ENCODE measurements around the gene SLC15A4. TPM values are rescaled to one million over a fixed set of nuclear protein-coding genes. Genes with fewer than 3 reads are reported as not detected.
A peak's percentile ranks its signal among the peaks of the same experiment; 100 is the strongest.

The SLC15A4 gene
- total RNA-seq, 1 experiment from 2014 or later: 21.6 TPM

DNA sequence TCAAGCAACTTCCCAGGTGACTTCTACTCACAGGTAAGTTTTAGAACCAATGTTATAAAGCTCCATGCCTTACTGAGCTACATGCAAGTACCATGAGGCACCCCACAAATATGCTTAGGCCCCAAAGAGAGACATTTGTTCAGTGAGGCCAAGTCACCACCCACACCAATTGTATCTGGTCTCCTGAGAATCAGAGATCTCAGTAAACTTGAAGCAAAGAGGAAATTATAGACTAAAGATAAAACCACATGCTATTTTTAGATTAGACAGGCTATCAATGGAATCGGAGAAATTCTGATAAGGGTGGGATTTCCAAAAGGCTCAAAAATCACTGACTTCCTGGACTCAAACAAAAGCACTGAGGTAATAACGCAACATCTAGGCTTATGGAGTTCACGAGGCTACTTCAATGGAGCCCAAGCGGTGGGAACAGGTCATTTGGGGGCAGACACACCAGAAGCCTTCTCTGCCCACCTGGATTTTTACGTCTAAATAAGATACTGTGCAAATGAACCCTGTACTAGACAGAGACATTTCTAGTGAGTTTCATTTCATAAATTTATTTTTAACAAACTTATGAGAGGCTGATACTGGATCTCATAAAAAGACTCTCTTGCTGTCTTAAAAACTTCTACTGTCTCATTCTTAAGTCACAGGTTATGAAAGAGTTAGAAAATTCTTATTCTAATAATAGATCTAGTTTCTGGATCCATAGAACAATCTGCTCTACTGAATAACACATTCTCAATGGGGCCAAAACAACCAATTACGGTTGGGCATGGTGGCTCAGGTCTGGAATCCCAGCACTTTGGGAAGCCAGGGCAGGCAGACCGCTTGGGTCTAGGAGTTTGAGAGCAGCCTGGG is 7.7 kb downstream of the SLC15A4 start:
- Histone ChIP-seq H3K27me3 (ENCODE audit: insufficient read depth, low read length) (no peaks in the 10 kb centered on the region), H3K4ac (ENCODE audit: low read depth, low read length) (no peak overlapping the region), H3K79me2 (ENCODE audit: insufficient read depth, low read length) (peaks cover 58% of the 10 kb centered on the region), H3K4me1 (ENCODE audit: insufficient read depth, low read length) (peaks cover 7% of the 10 kb centered on the region; the same call in 1 of the 2 replicates), H3K23me2 (ENCODE audit: insufficient read length, low read depth, low read length, poor library complexity, severe bottlenecking) (no peaks in the 10 kb centered on the region), H3T11ph (ENCODE audit: low read length) (no peak overlapping the region), H3K27ac (ENCODE audit: insufficient read length, low read depth, low read length) (no peak overlapping the region), H3K9me3 (ENCODE audit: control insufficient read depth, low read depth, low read length) (no peaks in the 10 kb centered on the region), H3K23ac (ENCODE audit: insufficient read length, low read depth, low read length) (no peak overlapping the region), H2BK12ac (ENCODE audit: insufficient read length, low read depth, low read length) (no peak overlapping the region), H2AFZ (ENCODE audit: low read length) (no peak overlapping the region), H3K79me1 (ENCODE audit: insufficient read depth, low read depth, low read length, poor library complexity, severe bottlenecking) (peaks cover 17% of the 10 kb centered on the region), H3K9ac (ENCODE audit: extremely low read depth, insufficient read length, low read length) (no peak overlapping the region), H4K8ac (replicated peaks; ENCODE audit: insufficient read length, low read depth, low read length) (no peak overlapping the region), H4K20me1 (ENCODE audit: control insufficient read depth, insufficient read depth, insufficient read length) (no peaks in the 10 kb centered on the region), H2BK5ac (ENCODE audit: insufficient read length, low read length) (no peak overlapping the region), H2BK120ac (ENCODE audit: low read depth, low read length, poor library complexity, severe bottlenecking) (no peak overlapping the region), H4K91ac (ENCODE audit: insufficient read length, low read depth, low read length) (no peak overlapping the region), H2BK15ac (ENCODE audit: low read depth, low read length) (no peak overlapping the region), H2BK20ac (ENCODE audit: low read depth, low read length, poor library complexity, severe bottlenecking) (no peak overlapping the region), H3K18ac (ENCODE audit: insufficient read length, low read depth, low read length) (no peak overlapping the region), H3K56ac (ENCODE audit: insufficient read length, low read depth, low read length) (no peak overlapping the region), H4K5ac (ENCODE audit: insufficient read length, low read depth, low read length) (no peak overlapping the region), H2AK5ac (ENCODE audit: insufficient read length, low read length) (no peak overlapping the region), H3K4me2 (ENCODE audit: insufficient read depth, insufficient read length, low read length) (no peak overlapping the region), H3K14ac (ENCODE audit: insufficient read depth, low read length) (no peak overlapping the region)
- H3K4me1 Mint-ChIP-seq: peaks cover 43 to 46% of the 10 kb centered on the region in 2 experiments
- TF ChIP-seq, protein P1, sequence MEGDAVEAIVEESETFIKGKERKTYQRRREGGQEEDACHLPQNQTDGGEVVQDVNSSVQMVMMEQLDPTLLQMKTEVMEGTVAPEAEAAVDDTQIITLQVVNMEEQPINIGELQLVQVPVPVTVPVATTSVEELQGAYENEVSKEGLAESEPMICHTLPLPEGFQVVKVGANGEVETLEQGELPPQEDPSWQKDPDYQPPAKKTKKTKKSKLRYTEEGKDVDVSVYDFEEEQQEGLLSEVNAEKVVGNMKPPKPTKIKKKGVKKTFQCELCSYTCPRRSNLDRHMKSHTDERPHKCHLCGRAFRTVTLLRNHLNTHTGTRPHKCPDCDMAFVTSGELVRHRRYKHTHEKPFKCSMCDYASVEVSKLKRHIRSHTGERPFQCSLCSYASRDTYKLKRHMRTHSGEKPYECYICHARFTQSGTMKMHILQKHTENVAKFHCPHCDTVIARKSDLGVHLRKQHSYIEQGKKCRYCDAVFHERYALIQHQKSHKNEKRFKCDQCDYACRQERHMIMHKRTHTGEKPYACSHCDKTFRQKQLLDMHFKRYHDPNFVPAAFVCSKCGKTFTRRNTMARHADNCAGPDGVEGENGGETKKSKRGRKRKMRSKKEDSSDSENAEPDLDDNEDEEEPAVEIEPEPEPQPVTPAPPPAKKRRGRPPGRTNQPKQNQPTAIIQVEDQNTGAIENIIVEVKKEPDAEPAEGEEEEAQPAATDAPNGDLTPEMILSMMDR (conservative IDR thresholded peaks at IDR 0.05): no peak
- peaks cover 24 to 36% (median 34%) of the 10 kb centered on the region in 3 experiments; a peak in 6 of 7 replicates for H3K36me3 Mint-ChIP-seq (ENCODE audit: insufficient read depth in 1 of 3, low read depth in 3 of 3)
- peak overlapping the region in 2 of 3 experiments; percentile 46 to 49; a peak in 2 of 7 replicates for H3K27ac Mint-ChIP-seq
- no peak overlapping the region for H3K4me3 Mint-ChIP-seq
- DNase-seq: no peak
- H3K9me3 Mint-ChIP-seq: no peaks in the 10 kb centered on the region
- WGBS (ENCODE audit: extremely low coverage, insufficient read length, low lambda C conversion rate): no CpG with 5 or more reads among the region's 7 CpGs
- H3K27me3 Mint-ChIP-seq (ENCODE audit: low read depth): no peaks in the 10 kb centered on the region
